K562 (cell line): ENCODE measurements around the gene CHRDL2. TPM values are rescaled to one million over a fixed set of nuclear protein-coding genes. Genes with fewer than 3 reads are reported as not detected.
A peak's percentile ranks its signal among the peaks of the same experiment; 100 is the strongest.

ENCODE experiments used
- ATAC-seq: fragments of 200-7000 bp; cut with Tn5 transposase; 3 replicates; pipeline ENCODE4 v1.9.1; 2020; ENCODE audit warnings: moderate library complexity
- BruUV-seq: library from RNA; stranded (reverse); fragments of 400-500 nt; replicated peaks from 2 replicates; lab custom pipeline; 2021; lab: Mats Ljungman, UMichigan
- CTCF ChIA-PET: fragments of 300-600 bp; formaldehyde crosslinking; extraction: SDS; loops from one replicate; lab custom pipeline; 2021; ENCODE audit warnings: low intra/inter-chr PET ratio; lab: Yijun Ruan, JAX
- POLR2A ChIA-PET: fragments of 300-600, 350-650 bp; sonication (Branson Sonifier 250); formaldehyde crosslinking; extraction: SDS; loops from one replicate; lab custom pipeline; 2021; ENCODE audit warnings: antibody characterized with exemption, inconsistent platforms; lab: Yijun Ruan, JAX
- DNase-seq, 4 experiments: peaks; one replicate each; pipeline versions ENCODE4 v3.0.0 to v3.0.0-alpha.2; 2011 to 2018; ENCODE audit warnings: low spot score in 3 of 4, mixed read lengths in 3 of 4; ENCODE audit errors: extremely low read depth in 1 of 4
- FAIRE-seq: peaks from 2 replicates; lab custom pipeline; 2011; peaks lifted over from hg19 to GRCh38; lab: Jason Lieb, UNC
- H2AFZ ChIP-seq: 2 replicates; pipeline ENCODE4 v1.6.0; 2011; ENCODE audit warnings: low read depth, low read length, control low read depth, inconsistent platforms
- H3K27ac ChIP-seq: fragments of 200-600 bp; 3 replicates; pipeline ENCODE4 v1.8.0; 2011; ENCODE audit warnings: low read depth, mild to moderate bottlenecking, control low read depth, inconsistent platforms, low read length, moderate library complexity, mixed read lengths; ENCODE audit errors: extremely low read depth
- H3K27me3 ChIP-seq, 2 experiments: fragments of 300-600 bp in 1 of 2; 2 replicates in 1 of 2; 3 replicates in 1 of 2; pipeline versions ENCODE4 v1.6.0 to v1.8.0; 2011; ENCODE audit warnings: inconsistent platforms in 2 of 2, low read length in 2 of 2, mild to moderate bottlenecking in 1 of 2, mixed read lengths in 1 of 2, moderate library complexity in 1 of 2; ENCODE audit not compliant: control insufficient read depth in 2 of 2, insufficient read depth in 2 of 2
- H3K36me3 ChIP-seq: fragments of 300-600 bp; 3 replicates; pipeline ENCODE4 v1.8.0; 2011; ENCODE audit warnings: mild to moderate bottlenecking, low read length, inconsistent platforms; ENCODE audit not compliant: control insufficient read depth, insufficient read depth
- H3K4me1 ChIP-seq, 2 experiments: fragments of 200-600 bp in 1 of 2; replicated peaks in 1 of 2; 2 replicates in 1 of 2; 3 replicates in 1 of 2; pipeline versions ENCODE4 v1.5.1 to v1.8.0; 2011; ENCODE audit warnings: inconsistent platforms in 2 of 2, low read length in 2 of 2, mild to moderate bottlenecking in 1 of 2, mixed read lengths in 1 of 2, moderate library complexity in 1 of 2; ENCODE audit not compliant: control insufficient read depth in 2 of 2, insufficient read depth in 2 of 2
- H3K4me2 ChIP-seq: 2 replicates; pipeline ENCODE4 v1.6.1; 2011; ENCODE audit warnings: low read length, control low read depth, inconsistent platforms, mixed read lengths; ENCODE audit not compliant: insufficient read depth
- H3K4me3 ChIP-seq: fragments of 200-600 bp; sonication (generic), shearing (Covaris generic); 2 replicates; pipeline ENCODE4 v1.5.1; 2016; ENCODE audit warnings: control low read depth, inconsistent platforms
- H3K79me2 ChIP-seq: fragments of 200-600 bp; 3 replicates; pipeline ENCODE4 v1.8.0; 2011; ENCODE audit warnings: low read length, inconsistent platforms; ENCODE audit not compliant: control insufficient read depth, insufficient read depth
- H3K9ac ChIP-seq, 2 experiments: 2 replicates each; pipeline versions ENCODE4 v1.6.0 to v1.6.1; 2011; ENCODE audit warnings: low read depth in 2 of 2, low read length in 2 of 2, control low read depth in 1 of 2, inconsistent platforms in 1 of 2, mild to moderate bottlenecking in 1 of 2, mixed read lengths in 1 of 2; ENCODE audit not compliant: insufficient read depth in 1 of 2
- H3K9me1 ChIP-seq: one replicate; pipeline ENCODE4 v1.6.0; 2011; ENCODE audit warnings: inconsistent platforms, mild to moderate bottlenecking, low read length, moderate library complexity; ENCODE audit not compliant: control insufficient read depth, insufficient read depth
- H3K9me3 ChIP-seq: replicated peaks from 2 replicates; pipeline ENCODE4 v1.5.1; 2011; ENCODE audit warnings: low read depth, low read length, inconsistent platforms; ENCODE audit not compliant: control insufficient read depth, insufficient read depth
- H4K20me1 ChIP-seq: replicated peaks from 2 replicates; pipeline ENCODE4 v1.6.1; 2011; ENCODE audit warnings: low read length, inconsistent platforms, mixed read lengths; ENCODE audit not compliant: control insufficient read depth, insufficient read depth
- FOXK2 ChIP-seq, 2 experiments: fragments of 450-650 bp; IDR thresholded peaks in 1 of 2; conservative IDR thresholded peaks in 1 of 2; 2 replicates each; pipeline ENCODE4 v1.6.1; 2016; ENCODE audit warnings: low read depth in 2 of 2, mild to moderate bottlenecking in 1 of 2
- HIVEP1 ChIP-seq: fragments of 250-450 bp; sonication (Bioruptor Pico); IDR thresholded peaks from 2 replicates; pipeline ENCODE4 v1.4.0; 2020; ENCODE audit warnings: mild to moderate bottlenecking
- MCM5 ChIP-seq: fragments of 450-650 bp; IDR thresholded peaks from 2 replicates; pipeline ENCODE4 v1.6.1; 2016; ENCODE audit warnings: low read depth
- PURB ChIP-seq: sonication (generic); formaldehyde crosslinking; IDR thresholded peaks from 2 replicates; pipeline ENCODE4 v1.9.0; 2021; ENCODE audit warnings: low read depth, mild to moderate bottlenecking, missing genetic modification reagents
- RBBP5 ChIP-seq: fragments of 200-600 bp; sonication (generic); IDR thresholded peaks from 2 replicates; pipeline ENCODE4 v1.6.1; 2012; ENCODE audit warnings: borderline replicate concordance, mild to moderate bottlenecking, low read length, control low read depth, inconsistent platforms; ENCODE audit not compliant: insufficient read depth, poor library complexity, severe bottlenecking
- SAP30 ChIP-seq: fragments of 200-600 bp; sonication (generic); IDR thresholded peaks from 2 replicates; pipeline ENCODE4 v1.6.1; 2012; ENCODE audit warnings: borderline replicate concordance, low read depth, mild to moderate bottlenecking, moderate library complexity, low read length, control low read depth, inconsistent platforms; ENCODE audit not compliant: insufficient read depth, poor library complexity, severe bottlenecking
- SRF ChIP-seq, 2 experiments: fragments of 250-450, 450-650 bp in 1 of 2; sonication (Bioruptor Pico) in 1 of 2; sonication (generic) in 1 of 2; formaldehyde crosslinking; IDR thresholded peaks; 2 replicates each; pipeline versions ENCODE4 v1.5.0 to v1.5.1; 2020 to 2022; ENCODE audit warnings: mild to moderate bottlenecking in 1 of 2, missing genetic modification reagents in 1 of 2
- ZBTB40 ChIP-seq, 2 experiments: fragments of 450-650 bp in 1 of 2; sonication (generic) in 1 of 2; formaldehyde crosslinking in 1 of 2; IDR thresholded peaks; 2 replicates each; pipeline versions ENCODE4 v1.7.1 to v1.9.0; 2016 to 2022; ENCODE audit warnings: inconsistent platforms in 1 of 2, mild to moderate bottlenecking in 1 of 2, missing genetic modification reagents in 1 of 2
- ZNF146 ChIP-seq: IDR thresholded peaks from one replicate; pipeline ENCODE4 v1.6.1; 2018; ENCODE audit warnings: missing compliant biosample characterization; ENCODE audit not compliant: unreplicated experiment
- WGBS: fragments of 100-300 bp; shearing (Covaris generic); methylation state at CpG from one replicate; pipeline ENCODE4 v1.1.6; 2016; ENCODE audit warnings: low coverage, mixed read lengths; ENCODE audit not compliant: insufficient coverage; ENCODE audit errors: missing lambda C conversion rate; 5-methylcytosine and 5-hydroxymethylcytosine counted together
- in situ Hi-C: fragments of 300-500 bp; cut with MboI; formaldehyde crosslinking; loops from 4 replicates; pipeline ENCODE4 v1.15.0; 2018; ENCODE audit warnings: inconsistent platforms, mixed read lengths
- intact Hi-C: fragments of 100-400 bp; cut with micrococcal nuclease; formaldehyde crosslinking; loops from 2 replicates; pipeline ENCODE4 v1.14.2; 2022
- polyA plus RNA-seq, 8 experiments: library from polyadenylated mRNA; depleted of rRNA in 4 of 8; stranded (reverse) in 5 of 8; unstranded in 3 of 8; fragments of >200 nt; fragmentation: Nextera tagmentation in 2 of 8; fragmentation: Illumina TruSeq in 1 of 8; extraction: Ambion mirVana in 2 of 8; extraction: Trizol in 1 of 8; gene quantifications; 2 replicates each; pipeline versions ENCODE4 v1.2.1 to v1.2.3, GENCODE V29; 2011 to 2014; ENCODE audit warnings: inconsistent platforms in 1 of 8, missing spikeins in 1 of 8
- total RNA-seq, 7 experiments: library from RNA; depleted of rRNA in 6 of 7; stranded (reverse); fragments of >200 nt in 6 of 7; fragmentation: Illumina TruSeq in 2 of 7; extraction: Trizol in 2 of 7; gene quantifications; 2 replicates each; pipeline versions ENCODE4 v1.2.1 to v1.2.3, GENCODE V29; 2011 to 2021; ENCODE audit warnings: low replicate concordance in 1 of 7

Gene CHRDL2
- total and polyA plus RNA-seq, 9 of the 15 experiments (the other 6 are each of a cell fraction or from before 2014, with no cell fraction given) = not detected

GRCh38 chr11:74748211-74749126, 17.2 kb upstream of the CHRDL2 start, which contains the start of gene RNF169 (continued):
- TF ChIP-seq FOXK2 (conservative IDR thresholded peaks at IDR 0.05 in 1 of 2, IDR thresholded peaks at IDR 0.05 in 1 of 2; ENCODE audit: low read depth in 2 of 2) = 0 out of 4 replicates have a peak, but pooled peaks of 1 of the 2 experiments have one; percentile 16

GRCh38 chr11:74746868-74747267, 15.6 kb upstream of the CHRDL2 start:
- no peak overlapping the region for H3K9ac ChIP-seq
- no TSS peak for BruUV-seq
- intact Hi-C loops = no loop called here
- no peak for TF ChIP-seq HIVEP1
- no peak for TF ChIP-seq SRF (CRISPR knock-in tag; IDR thresholded peaks at IDR 0.05)
- no peak for TF ChIP-seq PURB (CRISPR knock-in tag)
- TF ChIP-seq SAP30 = no peak
- no peak for TF ChIP-seq ZNF146
- no peak for TF ChIP-seq ZBTB40 (IDR thresholded peaks at IDR 0.05)
- no peak for TF ChIP-seq ZBTB40 (CRISPR knock-in tag; IDR thresholded peaks at IDR 0.05)
- TF ChIP-seq RBBP5 = no peak
- no peak for TF ChIP-seq MCM5

More at GRCh38 chr11:74746868-74747267, 15.6 kb upstream of the CHRDL2 start:
- ChIA-PET CTCF (no interaction called here), POLR2A (no interaction called here)
- no peaks in the 10 kb centered on the region for H3K9me1 ChIP-seq
- no peaks in the 10 kb centered on the region for H3K27me3 ChIP-seq
- no peak overlapping the region for H3K4me2 ChIP-seq
- 64% methylated on average over 3 of the region's 3 CpGs for WGBS
- no peaks in the 10 kb centered on the region for H3K9me3 ChIP-seq
- no peak for ATAC-seq
- H3K36me3 ChIP-seq = 0 out of 3 replicates have a peak, but pooled peaks cover 3% of the 10 kb centered on the region
- FAIRE-seq = no peak
- no peaks in the 10 kb centered on the region for H4K20me1 ChIP-seq
- in situ Hi-C loops = no loop called here
- no peak overlapping the region for H3K4me3 ChIP-seq
- H3K79me2 ChIP-seq = peaks cover 35% of the 10 kb centered on the region
- no peak overlapping the region for H3K27ac ChIP-seq
- DNase-seq = no peak
- H2AFZ ChIP-seq = no peak overlapping the region
- peaks cover 11 to 23% of the 10 kb centered on the region in 2 experiments; a peak in 4 of 5 replicates for H3K4me1 ChIP-seq
